Body of pancreas (tissue), 4 donors: Measurements from ENCODE around the gene OSMR.

Experiments
- POLR2A ChIP-seq, 3 donors: fragments of 450-650 bp; IDR thresholded peaks; one replicate each; pipeline ENCODE4 v1.6.1; 2016; ENCODE audit warnings: antibody characterized with exemption in 3 of 3, mild to moderate bottlenecking in 2 of 3
- TF ChIP-seq, protein P1 (sequence below), 7 experiments: fragments of 450-650 bp in 4 of 7; fragments of 200-600 bp in 3 of 7; sonication (generic) in 3 of 7; IDR thresholded peaks; one replicate each; pipeline ENCODE4 v1.5.1; 2016 to 2019; ENCODE audit warnings: antibody characterized with exemption in 7 of 7

DNA sequence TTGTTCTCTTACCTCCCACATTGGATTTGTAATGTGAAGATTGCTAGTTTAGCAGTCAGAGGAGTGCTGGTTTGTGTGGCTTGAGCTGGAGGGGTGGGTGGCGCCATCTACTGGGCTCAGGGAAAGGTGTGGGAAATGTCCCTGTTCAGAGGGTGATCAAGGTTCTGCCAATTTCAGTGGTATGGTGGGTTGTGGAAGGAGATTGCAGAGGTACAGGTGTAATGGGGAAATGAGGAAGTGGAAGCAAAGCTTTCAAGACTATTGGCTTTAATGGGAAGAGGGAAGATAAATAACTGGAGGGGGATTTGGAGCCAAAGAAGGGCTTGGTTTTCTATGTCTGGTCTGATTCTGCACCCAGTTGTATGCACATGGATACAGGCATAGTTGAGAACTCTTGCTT, 76.4 kb downstream of the OSMR start:
- TF ChIP-seq POLR2A (IDR thresholded peaks at IDR 0.05) = no peak
- TF ChIP-seq, protein P1, sequence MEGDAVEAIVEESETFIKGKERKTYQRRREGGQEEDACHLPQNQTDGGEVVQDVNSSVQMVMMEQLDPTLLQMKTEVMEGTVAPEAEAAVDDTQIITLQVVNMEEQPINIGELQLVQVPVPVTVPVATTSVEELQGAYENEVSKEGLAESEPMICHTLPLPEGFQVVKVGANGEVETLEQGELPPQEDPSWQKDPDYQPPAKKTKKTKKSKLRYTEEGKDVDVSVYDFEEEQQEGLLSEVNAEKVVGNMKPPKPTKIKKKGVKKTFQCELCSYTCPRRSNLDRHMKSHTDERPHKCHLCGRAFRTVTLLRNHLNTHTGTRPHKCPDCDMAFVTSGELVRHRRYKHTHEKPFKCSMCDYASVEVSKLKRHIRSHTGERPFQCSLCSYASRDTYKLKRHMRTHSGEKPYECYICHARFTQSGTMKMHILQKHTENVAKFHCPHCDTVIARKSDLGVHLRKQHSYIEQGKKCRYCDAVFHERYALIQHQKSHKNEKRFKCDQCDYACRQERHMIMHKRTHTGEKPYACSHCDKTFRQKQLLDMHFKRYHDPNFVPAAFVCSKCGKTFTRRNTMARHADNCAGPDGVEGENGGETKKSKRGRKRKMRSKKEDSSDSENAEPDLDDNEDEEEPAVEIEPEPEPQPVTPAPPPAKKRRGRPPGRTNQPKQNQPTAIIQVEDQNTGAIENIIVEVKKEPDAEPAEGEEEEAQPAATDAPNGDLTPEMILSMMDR (IDR thresholded peaks at IDR 0.05) = peak; percentile 59 to 84 (median 67)
